OCI-LY3 (cell line): ENCODE measurements around the gene RAPGEF5.

Experiments
- H2AFZ ChIP-seq: fragments of 200-600, 300-600 bp; shearing (Covaris generic); 2 replicates; pipeline ENCODE4 v1.6.0; 2014; ENCODE audit warnings: antibody characterized with exemption, low read depth, low read length
- H3K27ac ChIP-seq: fragments of 200-600, 300-600 bp; sonication (generic); 2 replicates; pipeline ENCODE4 v1.5.1; 2014; ENCODE audit warnings: mild to moderate bottlenecking, low read length, moderate library complexity, mixed read lengths
- H3K27me3 ChIP-seq: fragments of 200-600, 300-600 bp; sonication (generic); 2 replicates; pipeline ENCODE4 v1.6.1; 2014; ENCODE audit warnings: low read depth, low read length, mixed read lengths
- H3K36me3 ChIP-seq: fragments of 200-600, 300-600 bp; sonication (generic); replicated peaks from 2 replicates; pipeline ENCODE3; 2014; ENCODE audit warnings: low read depth, low read length, mixed read lengths
- H3K4me1 ChIP-seq: fragments of 300-600, 200-600 bp; sonication (generic); 2 replicates; pipeline ENCODE4 v1.6.1; 2014; ENCODE audit warnings: low read length, mixed read lengths
- H3K4me2 ChIP-seq: fragments of 200-600, 300-600 bp; sonication (generic); 2 replicates; pipeline ENCODE4 v1.6.1; 2014; ENCODE audit warnings: low read length, mixed read lengths
- H3K4me3 ChIP-seq: fragments of 300-600, 200-600 bp; sonication (generic); 2 replicates; pipeline ENCODE4 v1.5.1; 2014; ENCODE audit warnings: antibody characterized with exemption, mild to moderate bottlenecking, low read length, moderate library complexity
- H3K79me2 ChIP-seq: fragments of 300-600, 200-600 bp; shearing (Covaris generic); 2 replicates; pipeline ENCODE4 v1.6.1; 2014; ENCODE audit warnings: mild to moderate bottlenecking, low read length, mixed read lengths
- H3K9ac ChIP-seq: fragments of 300-600, 200-600 bp; shearing (Covaris generic); 2 replicates; pipeline ENCODE4 v1.6.0; 2014; ENCODE audit warnings: mild to moderate bottlenecking, low read length, moderate library complexity
- H3K9me3 ChIP-seq: fragments of 200-600, 300-600 bp; shearing (Covaris generic); 2 replicates; pipeline ENCODE4 v1.6.1; 2014; ENCODE audit warnings: low read length, mixed read lengths; ENCODE audit not compliant: insufficient read depth
- H4K20me1 ChIP-seq: fragments of 200-600, 300-600 bp; sonication (generic); 2 replicates; pipeline ENCODE4 v1.6.1; 2016; ENCODE audit warnings: low read length, mixed read lengths; ENCODE audit not compliant: insufficient read depth
- EZH2phosphoT487 ChIP-seq: fragments of 200-600 bp; shearing (Covaris generic); IDR thresholded peaks from 2 replicates; pipeline ENCODE4 v1.6.1; 2018; ENCODE audit warnings: antibody characterized with exemption, mixed run types, low read depth
- TF ChIP-seq, protein P1 (sequence below): fragments of 200-600, 300-600 bp; sonication (generic); IDR thresholded peaks from 2 replicates; pipeline ENCODE4 v1.5.1; 2014; ENCODE audit warnings: antibody characterized with exemption, low read length, low read depth

Gene RAPGEF5

DNA sequence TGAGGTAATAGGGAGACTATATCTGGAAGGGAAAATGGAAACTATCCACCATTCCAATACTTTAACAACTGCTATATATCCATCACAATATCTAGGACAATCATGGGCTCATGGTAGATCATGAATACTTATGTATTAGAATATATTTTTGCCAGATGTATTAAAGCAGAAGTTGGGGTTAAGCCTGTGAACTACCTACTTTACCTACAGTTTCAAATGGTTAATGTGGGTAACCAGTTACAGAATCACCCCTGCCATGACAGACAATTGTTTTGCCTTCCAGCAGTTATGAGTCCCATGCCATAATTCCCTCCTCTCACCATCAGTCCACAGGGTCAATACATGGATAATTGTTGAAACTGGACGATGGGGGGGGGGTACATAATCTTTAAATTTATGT lies 29.9 kb upstream of the RAPGEF5 start:
- H3K9ac ChIP-seq, result no peak overlapping the region
- no peak overlapping the region for H3K27ac ChIP-seq
- H3K27me3 ChIP-seq, result peaks cover 23% of the 10 kb centered on the region
- no peaks in the 10 kb centered on the region for H3K79me2 ChIP-seq
- H3K4me1 ChIP-seq, result peaks cover 28% of the 10 kb centered on the region
- peaks cover 21% of the 10 kb centered on the region for H4K20me1 ChIP-seq
- no peak overlapping the region for H2AFZ ChIP-seq
- H3K4me2 ChIP-seq, result peak overlapping the region; percentile 78
- 0 out of 2 replicates have a peak overlapping the region, but pooled peaks have one; percentile 30 for H3K4me3 ChIP-seq
- H3K9me3 ChIP-seq, result no peaks in the 10 kb centered on the region
- TF ChIP-seq, protein P1, sequence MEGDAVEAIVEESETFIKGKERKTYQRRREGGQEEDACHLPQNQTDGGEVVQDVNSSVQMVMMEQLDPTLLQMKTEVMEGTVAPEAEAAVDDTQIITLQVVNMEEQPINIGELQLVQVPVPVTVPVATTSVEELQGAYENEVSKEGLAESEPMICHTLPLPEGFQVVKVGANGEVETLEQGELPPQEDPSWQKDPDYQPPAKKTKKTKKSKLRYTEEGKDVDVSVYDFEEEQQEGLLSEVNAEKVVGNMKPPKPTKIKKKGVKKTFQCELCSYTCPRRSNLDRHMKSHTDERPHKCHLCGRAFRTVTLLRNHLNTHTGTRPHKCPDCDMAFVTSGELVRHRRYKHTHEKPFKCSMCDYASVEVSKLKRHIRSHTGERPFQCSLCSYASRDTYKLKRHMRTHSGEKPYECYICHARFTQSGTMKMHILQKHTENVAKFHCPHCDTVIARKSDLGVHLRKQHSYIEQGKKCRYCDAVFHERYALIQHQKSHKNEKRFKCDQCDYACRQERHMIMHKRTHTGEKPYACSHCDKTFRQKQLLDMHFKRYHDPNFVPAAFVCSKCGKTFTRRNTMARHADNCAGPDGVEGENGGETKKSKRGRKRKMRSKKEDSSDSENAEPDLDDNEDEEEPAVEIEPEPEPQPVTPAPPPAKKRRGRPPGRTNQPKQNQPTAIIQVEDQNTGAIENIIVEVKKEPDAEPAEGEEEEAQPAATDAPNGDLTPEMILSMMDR, result no peak
- no peak for TF ChIP-seq EZH2phosphoT487
- peaks cover 3% of the 10 kb centered on the region for H3K36me3 ChIP-seq

DNA sequence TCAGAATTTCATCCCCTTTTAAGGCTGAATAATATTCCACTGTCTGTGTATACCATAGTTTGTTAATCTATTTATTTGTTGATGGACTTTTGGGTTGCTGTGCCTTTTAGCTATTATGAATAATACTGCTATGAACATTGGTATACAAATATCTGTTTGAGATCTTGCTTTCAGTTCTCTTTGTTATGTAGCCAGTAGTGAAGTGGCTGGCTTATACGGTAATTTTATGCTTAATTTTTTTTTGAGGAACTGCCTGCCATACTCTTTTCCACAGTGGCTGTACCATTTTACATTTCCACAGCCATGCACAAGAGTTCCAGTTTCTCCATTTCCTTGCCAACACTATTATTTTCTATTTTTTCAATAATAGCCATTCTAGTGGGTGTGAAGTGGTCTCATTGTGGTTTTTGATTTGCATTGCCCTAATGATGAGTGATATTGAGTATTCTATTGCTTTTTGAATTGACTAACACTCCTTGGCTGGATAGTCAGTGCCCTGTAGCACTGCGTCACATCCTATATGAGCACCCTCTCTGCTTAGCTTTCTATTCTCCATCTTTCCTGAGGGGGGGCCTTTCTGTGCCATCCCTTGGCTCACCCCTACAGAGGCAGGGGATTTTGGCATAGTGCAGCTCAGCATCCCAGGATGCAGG lies 29.4 kb upstream of the RAPGEF5 start:
- H3K9ac ChIP-seq, result no peak overlapping the region
- peak overlapping the region; percentile 78 for H3K4me2 ChIP-seq
- H3K9me3 ChIP-seq, result no peaks in the 10 kb centered on the region
- peaks cover 21% of the 10 kb centered on the region for H4K20me1 ChIP-seq
- peaks cover 23% of the 10 kb centered on the region for H3K27me3 ChIP-seq
- H2AFZ ChIP-seq, result no peak overlapping the region
- no peak overlapping the region for H3K27ac ChIP-seq
- H3K36me3 ChIP-seq, result peaks cover 3% of the 10 kb centered on the region
- H3K79me2 ChIP-seq, result no peaks in the 10 kb centered on the region
- 0 out of 2 replicates have a peak overlapping the region, but pooled peaks have one; percentile 30 for H3K4me3 ChIP-seq
- TF ChIP-seq EZH2phosphoT487, result no peak
- TF ChIP-seq, protein P1, result no peak
- H3K4me1 ChIP-seq, result peaks cover 28% of the 10 kb centered on the region

DNA sequence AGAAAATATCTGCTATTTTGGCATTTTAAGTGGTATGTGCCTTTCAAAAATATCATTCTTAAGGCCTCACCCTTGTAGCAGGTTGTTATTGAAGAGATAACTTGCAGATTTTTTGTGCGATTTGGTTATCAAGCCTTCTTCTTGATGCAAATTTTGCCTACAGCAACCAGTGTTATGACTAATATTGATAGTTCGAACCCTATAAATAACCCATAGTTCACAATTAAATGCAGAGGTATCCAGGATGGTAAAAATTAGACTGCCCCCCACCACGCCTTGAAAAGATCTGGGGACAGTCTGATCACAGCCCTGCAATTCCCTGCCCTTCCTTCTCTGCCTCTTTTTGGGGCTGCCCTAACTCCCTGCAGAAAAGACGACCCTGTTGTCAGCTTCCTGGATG lies 28.4 kb upstream of the RAPGEF5 start:
- Histone ChIP-seq H3K9ac (no peak overlapping the region), H3K27me3 (peaks cover 24% of the 10 kb centered on the region), H2AFZ (no peak overlapping the region), H3K4me3 (peak overlapping the region; percentile 37), H4K20me1 (peaks cover 18% of the 10 kb centered on the region), H3K4me1 (peaks cover 28% of the 10 kb centered on the region), H3K4me2 (peak overlapping the region; percentile 78), H3K79me2 (no peaks in the 10 kb centered on the region), H3K9me3 (no peaks in the 10 kb centered on the region), H3K36me3 (peaks cover 3% of the 10 kb centered on the region), H3K27ac (no peak overlapping the region)
- TF ChIP-seq, protein P1, result no peak
- no peak for TF ChIP-seq EZH2phosphoT487

DNA sequence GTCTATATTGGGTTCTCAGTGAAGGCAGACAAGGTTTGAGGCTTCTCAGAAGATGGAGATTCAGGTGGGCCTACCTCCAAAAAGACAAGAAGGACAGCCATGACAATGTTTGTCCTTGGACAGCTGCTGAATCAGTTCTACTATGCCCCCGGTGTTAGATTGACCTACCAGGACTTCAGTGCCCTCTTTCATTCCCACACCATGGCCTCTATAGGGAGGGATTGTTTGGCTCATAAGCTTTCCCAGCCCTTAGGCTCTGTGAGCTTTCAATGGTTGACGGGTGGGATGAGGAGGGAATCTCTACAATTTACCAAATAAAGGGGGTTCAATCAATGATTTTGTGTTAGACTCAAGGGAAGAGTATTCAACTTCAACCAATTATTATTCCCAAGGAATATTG lies 23.4 kb upstream of the RAPGEF5 start:
- no peaks in the 10 kb centered on the region for H3K9me3 ChIP-seq
- no peak overlapping the region for H2AFZ ChIP-seq
- H3K4me3 ChIP-seq, result no peak overlapping the region
- H3K36me3 ChIP-seq, result no peaks in the 10 kb centered on the region
- no peaks in the 10 kb centered on the region; the same call in 1 of the 2 replicates for H4K20me1 ChIP-seq
- peaks cover 9% of the 10 kb centered on the region for H3K4me1 ChIP-seq
- H3K27ac ChIP-seq, result no peak overlapping the region
- TF ChIP-seq EZH2phosphoT487, result no peak
- TF ChIP-seq, protein P1, result no peak
- H3K79me2 ChIP-seq, result no peaks in the 10 kb centered on the region
- peaks cover 23% of the 10 kb centered on the region for H3K27me3 ChIP-seq
- no peak overlapping the region for H3K9ac ChIP-seq
- H3K4me2 ChIP-seq, result no peak overlapping the region
